Mucosa of stomach (tissue), 1 donor: ENCODE data around the gene BRK1.
"Not testable (repeated sequence)": the region's sequence is repeated elsewhere in the genome, so short reads cannot be mapped to it uniquely, and the experiment has no call there.

Experiments
- H3K27me3 ChIP-seq: one replicate; pipeline ENCODE4 v1.7.0; 2013; ENCODE audit warnings: mild to moderate bottlenecking, low read length; ENCODE audit not compliant: control insufficient read depth, insufficient read depth
- H3K36me3 ChIP-seq: one replicate; pipeline ENCODE4 v1.7.0; 2013; ENCODE audit warnings: low read length; ENCODE audit not compliant: control insufficient read depth, insufficient read depth
- H3K4me1 ChIP-seq: one replicate; pipeline ENCODE4 v1.7.0; 2013; ENCODE audit warnings: mild to moderate bottlenecking, low read length; ENCODE audit not compliant: control insufficient read depth, insufficient read depth
- H3K4me3 ChIP-seq: one replicate; pipeline ENCODE4 v1.7.0; 2013; ENCODE audit warnings: low read length
- H3K9ac ChIP-seq: one replicate; pipeline ENCODE4 v1.7.0; 2013; ENCODE audit warnings: mild to moderate bottlenecking, low read length, moderate library complexity
- H3K9me3 ChIP-seq: one replicate; pipeline ENCODE4 v1.7.0; 2013; ENCODE audit warnings: mild to moderate bottlenecking, low read length, moderate library complexity; ENCODE audit not compliant: control insufficient read depth
- donor health status: Pancreatic carcinoma.

The BRK1 gene

DNA sequence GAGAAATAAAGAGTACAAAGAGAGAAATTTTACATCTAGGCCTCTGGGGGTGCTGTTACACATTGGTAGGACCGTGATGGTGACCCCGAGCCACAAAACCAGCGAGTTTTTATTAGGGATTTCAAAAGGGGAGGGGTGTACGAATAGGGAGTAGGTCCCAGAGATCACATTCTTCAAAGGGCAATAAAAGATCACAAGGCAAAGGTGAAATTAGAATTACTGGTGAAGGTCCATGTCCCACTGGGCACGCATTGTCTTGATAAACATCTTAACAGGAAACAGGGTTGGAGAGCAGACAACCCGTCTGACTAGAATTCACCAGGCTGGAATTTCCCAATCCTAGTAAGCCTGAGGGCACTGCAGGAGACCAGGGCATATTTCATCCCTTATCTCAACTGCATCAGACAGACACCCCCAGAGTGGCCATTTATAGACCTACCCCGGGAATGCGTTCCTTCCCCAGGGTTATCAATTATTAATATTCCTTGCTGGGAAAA lies 53.6 kb downstream of the BRK1 start:
- peaks cover 8% of the 10 kb centered on the region for H3K4me1 ChIP-seq
- H3K27me3 ChIP-seq, result no peaks in the 10 kb centered on the region
- no peaks in the 10 kb centered on the region for H3K36me3 ChIP-seq

DNA sequence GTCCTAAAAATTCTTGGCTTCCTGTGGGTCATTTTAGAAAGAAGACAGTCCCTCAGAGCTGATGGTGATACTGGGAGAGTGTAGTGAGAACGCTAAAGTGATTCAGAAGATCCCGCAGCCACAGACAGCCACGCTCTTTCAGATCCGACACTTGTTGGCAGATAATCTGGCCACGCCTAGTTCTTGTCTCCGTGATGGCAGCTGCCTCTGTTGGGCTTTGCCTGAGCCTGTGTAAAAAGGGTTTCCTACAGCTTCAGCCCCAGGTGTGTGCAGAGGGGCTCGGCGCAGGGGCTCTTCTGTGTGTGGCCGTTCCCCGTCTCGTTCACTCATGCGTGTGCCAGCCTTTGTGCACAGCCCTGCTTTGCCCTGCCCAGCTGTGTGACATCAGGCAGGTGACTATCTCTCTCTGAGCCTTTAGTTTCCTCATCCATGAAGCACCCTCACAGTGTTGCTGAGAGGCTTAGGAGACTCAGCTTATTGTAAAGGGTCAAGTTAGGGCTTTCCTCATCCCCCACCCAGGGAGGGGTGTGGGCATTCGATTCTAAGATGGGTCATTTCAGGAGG lies 55.5 kb downstream of the BRK1 start:
- no peak overlapping the region for H3K9ac ChIP-seq
- peaks cover 5% of the 10 kb centered on the region for H3K4me1 ChIP-seq
- H3K36me3 ChIP-seq, result no peaks in the 10 kb centered on the region
- no peaks in the 10 kb centered on the region for H3K9me3 ChIP-seq
- no peak overlapping the region for H3K4me3 ChIP-seq
- H3K27me3 ChIP-seq, result no peaks in the 10 kb centered on the region

More for the DNA sequence above, 53.6 kb downstream of the BRK1 start:
- H3K9ac ChIP-seq, result no peak overlapping the region
- no peak overlapping the region for H3K4me3 ChIP-seq
- H3K9me3 ChIP-seq, result no peaks in the 10 kb centered on the region

- no peaks in the 10 kb centered on the region for H3K9me3 ChIP-seq
- no peak overlapping the region for H3K4me3 ChIP-seq
- no peaks in the 10 kb centered on the region for H3K27me3 ChIP-seq
- H3K9ac ChIP-seq, result peak overlapping the region; percentile 20
- no peaks in the 10 kb centered on the region for H3K36me3 ChIP-seq
- peaks cover 5% of the 10 kb centered on the region for H3K4me1 ChIP-seq
These were observed 57.8 kb downstream of the BRK1 start for GRCh38 chr3:10173095-10173925.

- Histone ChIP-seq H3K9ac (no peak overlapping the region), H3K4me3 (no peak overlapping the region), H3K4me1 (peaks cover 5% of the 10 kb centered on the region), H3K36me3 (no peaks in the 10 kb centered on the region), H3K27me3 (no peaks in the 10 kb centered on the region), H3K9me3 (no peaks in the 10 kb centered on the region)
These were observed 58.5 kb downstream of the BRK1 start for GRCh38 chr3:10173926-10174435.

DNA sequence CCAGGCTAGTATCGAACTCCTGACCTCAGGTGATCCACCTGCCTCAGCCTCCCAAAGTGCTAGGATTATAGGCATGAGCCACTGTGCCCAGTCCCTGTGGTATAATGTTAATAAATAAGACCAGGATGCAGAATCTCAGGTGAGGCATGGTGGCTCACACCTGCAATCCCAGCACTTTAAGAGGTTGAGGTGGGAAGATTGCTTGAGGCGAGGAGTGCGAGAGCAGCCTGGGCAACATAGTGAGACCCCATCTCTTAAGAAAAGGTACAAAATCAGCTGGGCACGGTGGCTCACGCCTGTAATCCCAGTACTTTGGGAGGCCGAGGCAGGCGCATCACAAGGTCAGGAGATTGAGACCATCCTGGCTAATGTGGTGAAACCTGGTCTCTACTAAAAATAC lies 59.9 kb downstream of the BRK1 start:
- not testable (repeated sequence) for H3K4me3 ChIP-seq, H3K27me3 ChIP-seq

DNA sequence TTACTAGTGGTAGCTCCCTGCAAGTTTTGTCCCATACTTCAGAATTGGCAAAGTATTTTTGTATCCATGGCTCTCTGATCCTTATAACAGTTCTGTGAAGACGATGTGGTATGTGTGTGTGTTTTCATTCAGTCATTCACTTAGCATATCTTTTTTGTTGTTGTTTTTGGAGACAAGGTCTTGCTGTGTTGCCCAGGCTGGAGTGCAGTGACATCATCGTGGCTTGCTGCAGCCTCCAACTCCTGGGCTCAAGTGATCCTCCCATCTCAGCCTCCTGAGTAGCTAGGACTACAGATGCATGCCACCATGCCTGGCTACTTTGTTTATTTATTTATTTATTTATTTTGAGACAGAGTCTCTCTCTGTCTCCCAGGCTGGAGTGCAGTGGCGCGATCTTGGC lies 60.7 kb downstream of the BRK1 start:
- H3K36me3 ChIP-seq, H3K4me1 ChIP-seq, H3K9ac ChIP-seq, H3K4me3 ChIP-seq, H3K27me3 ChIP-seq, H3K9me3 ChIP-seq: not testable (repeated sequence)

More for the DNA sequence above, 59.9 kb downstream of the BRK1 start:
- H3K36me3 ChIP-seq, H3K9ac ChIP-seq, H3K9me3 ChIP-seq, H3K4me1 ChIP-seq: not testable (repeated sequence)
